SKM-1 (cell line): ENCODE results near the gene PHAF1.

ENCODE experiments used
- DNase-seq: peaks from one replicate; lab custom pipeline; 2025; ENCODE audit not compliant: unreplicated experiment; lab: John Stamatoyannopoulos, UW

Gene PHAF1

DNA sequence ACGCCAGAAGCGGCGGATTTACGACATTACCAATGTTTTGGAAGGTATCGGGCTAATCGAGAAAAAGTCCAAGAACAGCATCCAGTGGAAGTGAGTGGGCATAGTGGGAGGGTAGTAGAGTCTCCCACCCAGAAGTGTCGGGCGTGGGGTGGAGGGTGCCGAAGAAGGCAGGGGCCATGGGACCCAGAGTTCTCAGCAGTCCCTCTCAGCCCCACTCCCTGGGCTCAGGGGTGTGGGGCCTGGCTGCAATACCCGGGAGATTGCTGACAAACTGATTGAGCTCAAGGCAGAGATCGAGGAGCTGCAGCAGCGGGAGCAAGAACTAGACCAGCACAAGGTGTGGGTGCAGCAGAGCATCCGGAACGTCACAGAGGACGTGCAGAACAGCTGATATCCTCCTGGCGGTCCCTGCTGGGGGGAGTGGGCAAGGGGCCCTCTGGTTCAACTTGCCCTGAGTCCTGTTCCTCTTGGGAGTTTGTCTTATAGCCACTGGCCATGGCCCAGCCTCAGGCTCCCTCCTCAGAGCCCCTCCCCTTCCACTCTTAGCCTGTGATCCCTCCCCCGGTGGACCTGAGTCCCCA, 83.1 kb downstream of the PHAF1 start:
- no peak for DNase-seq

DNA sequence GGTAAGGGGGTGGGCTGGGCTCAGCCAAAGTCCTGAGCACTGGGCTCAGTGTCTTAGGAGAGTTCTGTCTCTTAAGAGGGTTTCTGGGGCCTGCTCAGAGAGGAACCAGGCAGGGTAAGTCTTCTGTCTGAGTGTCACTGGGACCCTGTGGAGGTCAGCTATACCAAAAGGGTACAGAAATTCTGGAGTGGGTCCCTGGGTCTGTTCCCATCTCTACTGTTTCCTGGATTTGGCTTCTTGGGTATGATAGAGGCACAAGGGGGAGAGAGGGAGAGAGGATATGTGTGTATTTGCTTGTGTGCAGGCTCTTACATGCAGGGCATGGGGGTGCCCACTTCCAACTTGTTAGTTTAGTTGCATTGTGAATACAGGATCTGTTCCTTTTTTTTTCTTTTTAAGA, 83.8 kb downstream of the PHAF1 start:
- no peak for DNase-seq

DNA sequence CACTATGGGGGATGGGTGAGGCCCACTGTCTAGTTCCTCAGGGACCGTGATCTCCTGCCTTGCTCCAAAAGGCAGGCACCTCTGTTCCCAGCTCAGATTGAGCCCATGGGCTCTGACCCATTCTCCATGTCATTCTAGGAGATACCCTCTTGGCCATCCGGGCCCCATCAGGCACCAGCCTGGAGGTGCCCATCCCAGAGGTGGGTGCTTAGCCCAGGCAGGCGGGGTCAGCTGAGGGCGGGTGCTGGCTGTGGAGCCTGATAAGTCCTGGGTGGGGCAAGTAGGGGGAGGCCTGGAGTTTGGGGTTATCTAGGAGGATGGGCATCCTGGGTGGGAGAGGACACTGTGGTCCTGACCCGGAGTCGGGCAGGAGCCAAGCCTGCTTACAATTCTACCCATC, 84.5 kb downstream of the PHAF1 start:
- DNase-seq = no peak

- DNase-seq = no peak
Observed at GRCh38 chr16:67195676-67196075, 85.9 kb downstream of the PHAF1 start.

DNA sequence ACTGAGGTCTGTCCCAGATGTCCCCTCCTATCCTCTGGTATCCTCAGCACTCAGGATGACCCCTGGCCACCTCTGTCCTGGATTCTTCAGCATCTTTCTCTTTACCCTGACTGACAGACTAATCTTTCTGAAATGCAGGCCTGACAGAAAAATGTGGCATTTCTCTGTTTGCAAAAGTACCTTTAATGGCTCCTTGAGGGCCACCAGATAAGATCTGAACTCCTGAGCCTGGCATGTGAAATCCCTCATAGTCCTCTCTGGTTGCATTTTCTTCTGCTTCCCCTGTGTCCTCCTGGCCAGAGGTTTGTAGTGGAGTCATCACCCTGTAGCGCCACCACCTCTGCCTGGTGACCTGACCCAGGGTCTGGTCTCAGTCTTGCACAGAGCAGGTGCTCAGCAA, 87.1 kb downstream of the PHAF1 start:
- no peak for DNase-seq

- DNase-seq = no peak
Observed at GRCh38 chr16:67197704-67198103, 88.0 kb downstream of the PHAF1 start.
